ENCODE measurements around the gene STRADA. TPM values are rescaled to one million over a fixed set of nuclear protein-coding genes. Genes with fewer than 3 reads are reported as not detected.

STRADA gene
- total and polyA plus RNA-seq, 2 of the 8 experiments (the other 6 are each of a cell fraction or from before 2014, with no cell fraction given) = 35.6 to 43.3 TPM

DNA sequence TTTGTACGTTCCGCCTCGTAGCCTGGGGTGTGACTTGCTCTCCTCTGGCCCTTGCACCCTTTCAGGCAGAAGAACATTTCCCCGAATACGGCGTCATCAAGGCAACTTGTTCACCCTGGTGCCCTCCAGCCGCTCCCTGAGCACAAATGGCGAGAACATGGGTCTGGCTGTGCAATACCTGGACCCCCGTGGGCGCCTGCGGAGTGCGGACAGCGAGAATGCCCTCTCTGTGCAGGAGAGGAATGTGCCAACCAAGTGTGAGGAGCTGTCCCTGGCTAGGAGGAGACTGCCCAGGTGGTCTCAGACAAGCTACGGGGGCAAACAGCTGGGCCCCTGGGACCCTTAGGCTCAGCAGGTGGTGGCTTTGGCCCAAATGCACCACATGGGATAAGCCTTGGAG is 52.1 kb downstream of the STRADA start (continued):
- TF ChIP-seq NRF1 (IDR thresholded peaks at IDR 0.05; ENCODE audit: low read depth, low read length) (no peak), CBX8 (IDR thresholded peaks at IDR 0.05; ENCODE audit: borderline replicate concordance, low read depth, low read length) (no peak), TEAD4 (IDR thresholded peaks at IDR 0.05; ENCODE audit: low read depth, low read length) (no peak), EGR1 (IDR thresholded peaks at IDR 0.05; ENCODE audit: borderline replicate concordance, low read depth, low read length) (no peak), HDAC6 (IDR thresholded peaks at IDR 0.05; ENCODE audit: low read depth, low read length) (no peak)
- TF ChIP-seq, protein P1, sequence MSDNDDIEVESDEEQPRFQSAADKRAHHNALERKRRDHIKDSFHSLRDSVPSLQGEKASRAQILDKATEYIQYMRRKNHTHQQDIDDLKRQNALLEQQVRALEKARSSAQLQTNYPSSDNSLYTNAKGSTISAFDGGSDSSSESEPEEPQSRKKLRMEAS (IDR thresholded peaks at IDR 0.05) = no peak

Data from H1 (cell line).